Osteoblast (primary cell): ENCODE measurements around the gene C3orf33. TPM values are rescaled to one million over a fixed set of nuclear protein-coding genes. Genes with fewer than 3 reads are reported as not detected.

Source experiments
- DNase-seq: peaks from one replicate; pipeline ENCODE4 v3.0.0; 2011; ENCODE audit warnings: low spot score, mixed read lengths; ENCODE audit not compliant: insufficient read length; ENCODE audit errors: missing footprints
- H2AFZ ChIP-seq: 2 replicates; pipeline ENCODE4 v1.6.0; 2011; ENCODE audit warnings: mild to moderate bottlenecking, low read length
- H3K27ac ChIP-seq: 2 replicates; pipeline ENCODE4 v1.5.1; 2011; ENCODE audit warnings: mild to moderate bottlenecking, low read depth, low read length, moderate library complexity
- H3K27me3 ChIP-seq: 2 replicates; pipeline ENCODE4 v1.6.0; 2012; ENCODE audit warnings: mild to moderate bottlenecking, control low read depth, inconsistent platforms, low read length, moderate library complexity; ENCODE audit not compliant: insufficient read depth
- H3K36me3 ChIP-seq: 2 replicates; pipeline ENCODE4 v1.5.1; 2011; ENCODE audit warnings: mild to moderate bottlenecking, low read length, control low read depth, moderate library complexity; ENCODE audit not compliant: insufficient read depth
- H3K4me1 ChIP-seq: 2 replicates; pipeline ENCODE4 v1.5.1; 2011; ENCODE audit warnings: mild to moderate bottlenecking, low read length, control low read depth, moderate library complexity; ENCODE audit not compliant: insufficient read depth
- H3K4me2 ChIP-seq: 2 replicates; pipeline ENCODE4 v1.6.0; 2011; ENCODE audit warnings: mild to moderate bottlenecking, low read length; ENCODE audit not compliant: insufficient read depth
- H3K4me3 ChIP-seq: fragments of 200-600 bp; sonication (generic); 3 replicates; pipeline ENCODE4 v1.5.1; 2012; ENCODE audit warnings: mild to moderate bottlenecking, low read length, inconsistent platforms; ENCODE audit not compliant: insufficient read depth
- H3K79me2 ChIP-seq: 2 replicates; pipeline ENCODE4 v1.6.0; 2012; ENCODE audit warnings: mild to moderate bottlenecking, low read length, control low read depth, inconsistent platforms; ENCODE audit not compliant: insufficient read depth
- H3K9me3 ChIP-seq: 2 replicates; pipeline ENCODE4 v1.5.1; 2011; ENCODE audit warnings: low read depth, low read length, control low read depth
- H4K20me1 ChIP-seq: 2 replicates; pipeline ENCODE4 v1.6.0; 2012; ENCODE audit warnings: mild to moderate bottlenecking, low read length, control low read depth; ENCODE audit not compliant: insufficient read depth
- total RNA-seq: library from RNA; depleted of rRNA; stranded (reverse); fragments of >200 nt; gene quantifications from 2 replicates; pipeline ENCODE4 v1.2.3, GENCODE V29; 2012
- TF ChIP-seq, protein P1 (sequence below): IDR thresholded peaks from 2 replicates; pipeline ENCODE4 v1.5.1; 2011; ENCODE audit warnings: mild to moderate bottlenecking, low read depth, low read length, moderate library complexity; ENCODE audit errors: extremely low read depth

The C3orf33 gene
- total RNA-seq, 1 donor = 2.5 TPM

DNA sequence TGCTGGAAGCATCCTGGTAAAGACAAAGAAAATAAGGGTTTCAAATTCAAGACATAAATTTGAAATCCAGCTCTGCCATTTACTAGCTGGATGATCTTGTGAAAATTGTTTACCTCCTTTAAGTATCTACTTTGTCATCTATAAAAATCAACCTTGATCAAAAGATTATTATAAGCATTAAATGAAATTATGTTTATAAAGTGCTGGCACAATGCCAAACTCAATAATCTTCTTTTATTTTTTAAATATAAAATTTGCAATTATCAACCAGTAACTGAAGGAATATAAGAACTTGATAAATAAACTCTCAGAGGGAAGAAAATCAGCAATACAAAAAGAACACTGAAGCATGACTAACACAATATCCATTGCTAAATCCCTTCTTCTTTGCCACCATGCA is 25.8 kb downstream of the C3orf33 start:
- DNase-seq = no peak
- TF ChIP-seq, protein P1, sequence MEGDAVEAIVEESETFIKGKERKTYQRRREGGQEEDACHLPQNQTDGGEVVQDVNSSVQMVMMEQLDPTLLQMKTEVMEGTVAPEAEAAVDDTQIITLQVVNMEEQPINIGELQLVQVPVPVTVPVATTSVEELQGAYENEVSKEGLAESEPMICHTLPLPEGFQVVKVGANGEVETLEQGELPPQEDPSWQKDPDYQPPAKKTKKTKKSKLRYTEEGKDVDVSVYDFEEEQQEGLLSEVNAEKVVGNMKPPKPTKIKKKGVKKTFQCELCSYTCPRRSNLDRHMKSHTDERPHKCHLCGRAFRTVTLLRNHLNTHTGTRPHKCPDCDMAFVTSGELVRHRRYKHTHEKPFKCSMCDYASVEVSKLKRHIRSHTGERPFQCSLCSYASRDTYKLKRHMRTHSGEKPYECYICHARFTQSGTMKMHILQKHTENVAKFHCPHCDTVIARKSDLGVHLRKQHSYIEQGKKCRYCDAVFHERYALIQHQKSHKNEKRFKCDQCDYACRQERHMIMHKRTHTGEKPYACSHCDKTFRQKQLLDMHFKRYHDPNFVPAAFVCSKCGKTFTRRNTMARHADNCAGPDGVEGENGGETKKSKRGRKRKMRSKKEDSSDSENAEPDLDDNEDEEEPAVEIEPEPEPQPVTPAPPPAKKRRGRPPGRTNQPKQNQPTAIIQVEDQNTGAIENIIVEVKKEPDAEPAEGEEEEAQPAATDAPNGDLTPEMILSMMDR = no peak
- Histone ChIP-seq H3K27ac (no peak overlapping the region), H3K9me3 (no peaks in the 10 kb centered on the region), H3K36me3 (no peaks in the 10 kb centered on the region), H4K20me1 (no peaks in the 10 kb centered on the region), H3K79me2 (no peaks in the 10 kb centered on the region), H3K27me3 (no peaks in the 10 kb centered on the region), H2AFZ (no peak overlapping the region), H3K4me2 (no peak overlapping the region), H3K4me3 (no peak overlapping the region), H3K4me1 (peaks cover 7% of the 10 kb centered on the region)

DNA sequence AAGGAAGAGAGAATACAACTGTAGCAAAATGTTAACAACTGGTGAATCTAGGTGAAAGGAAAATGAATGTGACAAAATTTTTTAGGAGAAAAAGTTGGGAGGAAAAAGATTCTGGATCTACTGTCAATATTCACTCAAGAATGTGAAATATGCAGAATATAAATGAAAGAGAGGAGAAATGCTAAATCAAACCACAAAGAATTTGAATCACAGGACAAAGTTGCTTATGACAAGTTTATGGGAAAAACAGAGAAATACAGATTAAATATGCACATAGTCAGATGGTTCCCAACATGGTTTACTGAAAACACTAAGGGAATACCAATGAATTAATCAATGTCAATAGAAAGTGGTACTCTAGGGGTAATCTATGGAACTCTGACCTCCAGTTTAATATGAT is 27.6 kb downstream of the C3orf33 start:
- Histone ChIP-seq H3K27ac (no peak overlapping the region), H3K4me3 (no peak overlapping the region), H3K36me3 (no peaks in the 10 kb centered on the region), H3K79me2 (no peaks in the 10 kb centered on the region), H3K4me2 (no peak overlapping the region), H3K4me1 (peaks cover 7% of the 10 kb centered on the region), H3K9me3 (no peaks in the 10 kb centered on the region), H2AFZ (no peak overlapping the region), H4K20me1 (no peaks in the 10 kb centered on the region), H3K27me3 (no peaks in the 10 kb centered on the region)
- DNase-seq = peak; percentile 8
- TF ChIP-seq, protein P1 = no peak

DNA sequence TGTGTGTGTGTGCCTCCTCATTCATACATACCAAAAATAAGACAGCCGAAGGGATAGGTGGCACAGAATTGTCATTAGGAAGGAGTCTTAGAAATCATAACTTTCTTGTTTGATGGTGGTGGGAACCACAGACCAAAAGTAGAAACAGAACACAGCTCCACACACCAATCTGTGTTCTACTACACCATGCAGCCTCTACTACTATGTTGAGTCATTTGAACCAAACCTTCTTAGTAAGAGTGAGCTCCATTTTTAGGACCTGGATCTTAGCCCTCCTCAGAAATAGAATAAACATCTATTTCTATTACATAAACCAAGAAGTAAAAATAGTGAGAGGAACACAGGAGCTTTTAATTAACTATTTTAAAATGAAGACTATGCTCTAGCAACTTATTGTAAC is 33.3 kb downstream of the C3orf33 start:
- no peak for DNase-seq
- Histone ChIP-seq H3K27me3 (no peaks in the 10 kb centered on the region), H4K20me1 (no peaks in the 10 kb centered on the region), H3K36me3 (no peaks in the 10 kb centered on the region), H2AFZ (no peak overlapping the region), H3K4me1 (no peaks in the 10 kb centered on the region), H3K4me2 (no peak overlapping the region), H3K4me3 (no peak overlapping the region), H3K9me3 (no peaks in the 10 kb centered on the region), H3K79me2 (no peaks in the 10 kb centered on the region), H3K27ac (no peak overlapping the region)
- TF ChIP-seq, protein P1 = no peak

DNA sequence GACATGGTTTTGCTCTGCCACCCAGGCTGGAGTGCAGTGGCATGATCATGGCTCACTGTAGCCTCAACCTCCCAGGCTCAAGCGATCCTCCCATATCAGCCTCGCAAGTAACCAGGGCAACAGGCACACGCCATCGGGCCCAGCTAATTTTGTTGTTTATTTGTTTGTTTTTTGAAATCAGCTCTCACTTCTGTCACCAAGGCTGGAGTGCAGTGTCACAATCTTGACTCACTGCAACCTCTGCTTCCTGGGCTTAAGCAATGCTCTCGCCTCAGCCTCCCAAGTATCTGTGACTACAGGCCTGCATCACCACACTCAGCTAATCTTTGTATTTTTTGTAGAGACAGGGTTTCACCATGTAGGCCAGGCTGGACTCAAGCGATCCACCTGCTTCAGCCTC is 35.0 kb downstream of the C3orf33 start:
- H3K4me1 ChIP-seq = no peaks in the 10 kb centered on the region
- no peak overlapping the region for H3K27ac ChIP-seq
- no peak for DNase-seq
- H3K79me2 ChIP-seq = no peaks in the 10 kb centered on the region
- no peak overlapping the region for H2AFZ ChIP-seq
- H4K20me1 ChIP-seq = no peaks in the 10 kb centered on the region
- H3K36me3 ChIP-seq = no peaks in the 10 kb centered on the region
- TF ChIP-seq, protein P1 = no peak
- H3K9me3 ChIP-seq = no peaks in the 10 kb centered on the region
- no peak overlapping the region for H3K4me3 ChIP-seq
- H3K27me3 ChIP-seq = no peaks in the 10 kb centered on the region
- no peak overlapping the region for H3K4me2 ChIP-seq
